Sciatic nerve (tissue), 2 donors: Measurements from ENCODE around the gene PEAK3. TPM values are rescaled to one million over a fixed set of nuclear protein-coding genes. Genes with fewer than 3 reads are reported as not detected.
A peak's percentile ranks its signal among the peaks of the same experiment; 100 is the strongest.

Experiments
- ATAC-seq: fragments of 200-7000 bp; cut with Tn5 transposase; one replicate; pipeline ENCODE4 v1.9.1; 2020; ENCODE audit warnings: mild to moderate bottlenecking, moderate library complexity
- DNase-seq: peaks from one replicate; pipeline ENCODE4 v3.0.0-alpha.2; 2020; ENCODE audit warnings: low spot score
- intact Hi-C: fragments of 100-400 bp; cut with DNase I; formaldehyde crosslinking; loops from one replicate; pipeline ENCODE4 v1.14.2; 2022
- total RNA-seq: library from RNA; stranded (reverse); fragmentation: NEBNext Ultra II Directional; extraction: Animal tissue kit (Norgen Biotek cat#: 25700); gene quantifications from one replicate; pipeline ENCODE4 v1.2.1, GENCODE V29; 2021
- donor health status: DM: no; HTN: no; CAD: no.
- donor health status: DM: no; HTN: no; CAD: no.

PEAK3 gene
- total RNA-seq, 1 donor from 2014 or later = 0.71 TPM

DNA sequence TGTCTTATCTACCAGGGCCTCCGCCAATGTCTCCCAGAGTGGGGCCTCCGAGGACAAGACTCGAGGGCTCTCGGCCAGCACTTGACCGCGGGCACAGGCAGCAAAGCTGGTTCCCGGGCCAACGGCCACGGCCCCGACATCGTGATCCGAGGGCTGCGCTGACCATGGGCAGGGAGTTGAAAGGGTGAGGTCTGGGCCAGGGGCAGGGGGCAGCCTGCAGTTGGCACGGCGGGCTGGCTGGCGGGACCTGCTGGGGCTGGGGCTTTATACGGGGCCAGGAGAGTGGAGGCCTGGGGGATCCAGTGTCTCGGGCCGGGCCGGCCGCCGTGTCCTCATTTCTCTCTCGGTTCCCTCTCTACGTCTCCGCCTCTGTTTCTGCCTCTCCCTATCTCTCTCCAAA lies 35.8 kb upstream of the PEAK3 start:
- ATAC-seq (no peak), DNase-seq (no peak)
- intact Hi-C loops = no loop called here

DNA sequence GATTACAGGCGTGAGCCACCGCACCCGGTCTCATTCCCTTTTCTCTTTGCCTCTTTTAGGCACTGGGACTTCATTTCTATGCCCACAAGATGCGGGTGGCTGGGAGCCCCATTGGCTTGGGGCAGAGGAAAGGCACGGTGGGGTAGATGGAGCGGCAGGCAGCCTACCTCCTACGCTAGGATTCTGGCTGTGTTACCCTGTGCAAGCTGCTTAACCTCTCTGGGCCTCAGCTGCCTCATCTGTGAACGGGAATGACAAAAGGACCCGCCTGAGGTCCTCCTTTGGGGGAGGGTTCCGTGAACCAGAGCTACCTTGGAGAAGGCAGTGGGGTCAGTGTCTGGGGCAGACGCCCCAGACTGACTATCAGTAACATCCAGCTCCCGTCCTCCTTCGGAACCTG lies 35.3 kb upstream of the PEAK3 start:
- DNase-seq (no peak), ATAC-seq (no peak)
- intact Hi-C loops = no loop called here

DNA sequence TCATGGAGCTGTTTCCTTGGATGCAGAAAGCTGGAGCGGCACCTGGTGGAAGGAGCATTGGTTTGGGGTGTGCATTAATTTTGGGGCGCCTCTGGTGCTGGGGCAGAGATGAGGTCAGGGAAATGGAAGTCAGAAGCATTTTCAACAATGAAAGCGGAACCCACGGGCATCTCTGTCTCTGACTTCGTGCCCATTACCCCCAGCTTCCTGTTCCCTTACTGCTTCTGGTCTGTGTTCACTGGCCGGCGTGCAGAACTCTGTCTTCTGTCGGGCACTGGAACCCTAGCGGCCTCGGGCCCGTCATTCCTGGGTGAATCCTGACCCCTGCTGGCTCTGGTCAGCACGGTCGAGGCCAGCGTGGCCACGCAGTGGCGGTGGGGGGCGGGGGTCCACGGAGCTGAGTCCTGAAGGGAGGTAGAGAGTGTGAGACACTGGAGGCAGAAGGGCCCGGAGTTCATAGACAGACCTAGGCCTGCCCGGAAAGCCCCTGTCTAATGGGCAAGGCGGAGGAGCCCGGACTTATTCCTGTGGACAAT lies 33.9 kb upstream of the PEAK3 start:
- ATAC-seq (peak; percentile 89), DNase-seq (peak; percentile 80)
- intact Hi-C loops = no loop called here

DNA sequence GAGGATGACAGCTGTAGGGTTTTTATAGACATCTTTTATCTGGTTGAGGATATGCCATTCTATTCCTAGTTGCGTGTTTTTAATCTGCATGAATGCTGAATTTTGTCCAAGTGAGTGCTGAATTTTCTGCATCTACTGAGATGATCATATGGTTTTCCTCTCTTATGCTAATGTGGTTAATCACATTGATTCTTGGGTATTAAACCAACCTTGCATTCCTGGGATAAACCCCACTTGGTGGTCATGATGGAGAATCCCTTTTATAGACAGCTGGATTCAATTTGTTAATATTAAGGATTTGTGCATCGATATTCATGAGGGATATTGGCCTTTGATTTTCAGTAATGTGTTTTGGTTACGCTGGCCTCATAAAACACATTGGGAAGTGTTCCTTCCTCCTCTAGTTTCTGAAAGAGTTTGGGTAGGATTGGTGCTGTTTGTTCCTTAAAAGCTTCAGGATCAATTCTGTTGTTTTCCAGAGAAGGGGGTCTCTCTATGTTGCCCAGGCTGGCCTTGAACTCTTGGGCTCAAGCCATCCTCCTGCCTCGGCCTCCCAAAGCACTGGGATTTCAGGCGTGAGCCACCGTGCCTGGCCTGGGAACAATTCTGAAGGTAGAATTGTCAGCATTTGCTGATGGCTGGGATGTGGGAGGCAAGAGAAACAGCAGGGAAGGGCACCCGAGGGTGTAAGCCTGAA lies 33.3 kb upstream of the PEAK3 start:
- ATAC-seq (no peak), DNase-seq (no peak)
- intact Hi-C loops = no loop called here

DNA sequence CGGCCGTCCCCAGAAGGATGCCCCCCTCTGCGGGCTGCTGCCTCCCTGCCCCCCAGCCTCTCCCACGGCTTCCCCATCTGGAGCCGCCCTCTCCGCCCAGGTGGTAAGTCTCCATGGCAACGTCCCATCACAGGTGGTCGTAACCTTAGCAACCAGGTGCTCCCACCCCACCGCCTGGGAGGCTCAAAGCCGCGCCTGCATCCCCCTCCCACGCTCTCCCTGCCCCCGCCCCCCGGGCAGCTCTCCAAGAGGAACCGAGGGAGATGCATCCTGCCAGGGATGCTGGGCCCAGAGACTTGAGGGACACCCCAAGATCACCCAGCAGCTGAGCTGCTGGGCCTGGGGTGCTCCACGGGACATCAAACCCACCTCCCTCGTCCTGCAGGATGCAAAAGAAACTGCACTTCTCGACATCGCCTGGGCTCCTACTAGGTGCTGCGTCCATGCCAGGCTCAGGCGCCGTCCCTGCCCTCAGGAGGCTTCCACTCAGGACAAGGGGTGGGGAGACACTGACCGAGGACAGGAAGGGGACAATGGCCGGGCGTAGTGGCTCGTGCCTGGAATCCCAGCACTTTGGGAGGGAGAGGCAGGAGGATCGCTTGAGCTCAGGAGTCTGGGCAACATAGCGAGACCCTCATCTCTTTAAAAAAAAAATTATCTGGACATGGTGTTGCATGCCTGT lies 31.0 kb upstream of the PEAK3 start:
- intact Hi-C loops = no loop called here
- ATAC-seq (no peak), DNase-seq (no peak)

DNA sequence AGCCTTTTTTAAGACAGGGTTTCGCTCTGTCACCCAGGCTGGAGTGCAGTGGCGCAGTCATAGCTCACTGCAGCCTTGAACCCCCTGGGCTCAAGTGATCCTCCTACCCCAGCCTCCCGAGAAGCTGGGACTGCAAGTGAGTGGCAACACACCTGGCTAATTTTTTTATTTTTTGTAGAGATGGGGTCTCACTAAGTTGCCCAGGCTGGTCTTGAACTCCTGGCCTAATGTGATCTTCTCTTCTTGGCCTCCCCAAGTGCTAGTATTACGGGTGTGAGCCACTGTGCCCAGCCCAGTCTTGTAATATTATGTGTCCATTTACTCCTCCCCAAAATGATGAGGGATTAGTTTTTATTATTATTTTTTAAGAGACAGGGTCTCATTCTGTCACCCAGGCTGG lies 29.1 kb upstream of the PEAK3 start:
- intact Hi-C loops = no loop called here
- ATAC-seq = no peak

DNA sequence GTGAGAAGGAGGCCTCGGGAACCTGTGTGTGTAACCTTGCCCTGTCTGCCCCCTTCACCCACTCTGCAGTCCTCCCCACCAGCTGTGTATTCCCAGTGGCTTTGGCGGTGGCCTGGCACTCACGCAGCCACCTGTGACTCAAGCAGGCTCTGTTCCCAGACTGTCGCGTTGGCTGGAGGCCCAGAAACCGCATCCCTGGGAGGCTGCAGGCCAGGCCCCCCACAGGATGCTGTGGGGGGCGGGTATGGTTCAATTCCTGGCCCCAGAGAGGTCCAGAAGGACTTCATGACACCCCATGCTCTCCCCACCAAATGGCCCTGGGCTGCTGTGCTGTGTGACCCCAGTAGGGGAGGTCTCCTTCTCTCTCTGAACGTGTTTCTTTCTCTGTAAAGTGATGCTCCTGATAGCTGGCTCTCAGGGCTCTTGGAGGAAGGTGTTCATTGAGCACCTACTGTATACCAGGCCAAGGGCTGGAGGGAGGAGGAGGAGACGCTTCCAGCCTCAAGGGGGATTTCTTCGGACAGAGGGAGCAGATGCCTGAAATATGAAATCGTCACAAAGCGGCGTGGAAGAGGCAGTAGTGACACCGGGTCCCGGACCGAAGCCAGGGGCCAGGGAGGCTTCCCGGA lies 27.9 kb upstream of the PEAK3 start:
- ATAC-seq = no peak
- intact Hi-C loops = no loop called here
- DNase-seq = no peak

More for the DNA sequence above, 29.1 kb upstream of the PEAK3 start:
- no peak for DNase-seq

DNA sequence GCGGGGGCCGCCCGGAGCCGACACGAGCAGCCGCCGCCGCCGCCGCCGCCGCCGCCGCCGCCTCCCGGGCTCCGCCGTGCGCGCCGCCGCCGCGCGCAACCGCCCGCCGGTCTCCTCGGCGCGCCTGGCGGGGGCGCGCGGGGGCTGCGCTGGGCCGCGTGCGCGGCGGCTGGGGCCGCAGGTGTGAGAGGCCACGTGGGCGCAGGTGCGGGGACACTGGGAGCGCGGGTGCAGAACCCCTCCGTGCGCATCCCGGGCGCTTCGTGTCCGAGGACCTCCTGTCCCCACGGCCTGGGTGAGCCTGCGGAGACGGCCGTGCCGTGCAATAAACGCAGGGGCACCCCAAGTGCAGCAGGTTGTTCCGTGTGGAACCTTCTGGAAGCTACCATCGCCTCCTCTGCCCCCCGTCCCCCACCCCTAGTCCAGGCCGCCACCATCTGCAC lies 26.2 kb upstream of the PEAK3 start, which contains the start of gene LINGO3:
LINGO3 (minus strand) TSS at position 41 of the 443 bp plus-strand sequence. CDS start 16,378 bp downstream, outside the sequence.
- ATAC-seq (no peak), DNase-seq (no peak)
- intact Hi-C loops = no loop called here

DNA sequence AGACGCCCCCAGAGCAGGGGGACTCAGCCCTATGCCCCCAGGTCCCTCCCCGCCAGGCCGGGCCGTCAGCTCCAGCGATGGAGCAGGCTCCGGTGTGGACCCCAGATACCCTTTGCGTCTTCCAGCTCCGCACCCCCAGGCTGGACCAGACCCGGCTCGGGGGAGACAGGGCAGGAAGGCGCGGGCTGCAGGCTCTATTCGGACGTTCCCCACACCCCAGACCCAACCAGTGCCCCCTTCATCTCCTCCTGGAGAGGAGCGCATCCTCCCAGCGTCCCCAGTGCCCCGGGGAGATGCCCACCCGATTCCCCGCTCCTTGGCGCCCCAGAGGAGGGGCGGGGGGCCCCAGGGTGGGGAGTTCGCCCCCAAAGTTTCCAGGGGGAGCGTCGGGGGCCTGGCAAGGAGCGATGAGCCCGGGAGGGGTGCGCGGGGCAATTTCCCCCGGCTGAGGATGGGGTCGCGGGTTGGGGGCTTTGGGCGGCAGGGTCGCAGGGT lies 25.6 kb upstream of the PEAK3 start:
- no peak for DNase-seq
- no peak for ATAC-seq
- intact Hi-C loops = no loop called here

DNA sequence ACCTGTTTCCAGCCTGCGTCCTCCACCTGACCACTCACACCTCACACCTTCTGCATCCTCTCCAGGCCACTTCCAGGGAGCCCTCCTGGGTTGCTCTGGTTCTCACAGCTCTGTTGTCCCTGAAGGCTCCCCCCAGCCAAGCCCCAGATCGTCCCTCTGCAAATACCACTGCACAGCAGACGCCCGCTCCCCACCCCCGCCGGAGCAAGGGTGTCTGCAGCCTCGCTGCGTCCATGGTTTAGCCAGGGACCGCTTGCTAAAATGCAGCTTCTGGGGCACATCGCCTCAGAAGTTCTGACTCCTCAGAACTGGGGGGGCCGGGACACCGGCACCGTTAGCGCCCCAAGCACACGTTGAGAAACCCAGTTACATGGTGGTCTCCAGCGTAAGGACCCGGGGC lies 25.0 kb upstream of the PEAK3 start:
- intact Hi-C loops = no loop called here
- ATAC-seq (no peak), DNase-seq (no peak)

DNA sequence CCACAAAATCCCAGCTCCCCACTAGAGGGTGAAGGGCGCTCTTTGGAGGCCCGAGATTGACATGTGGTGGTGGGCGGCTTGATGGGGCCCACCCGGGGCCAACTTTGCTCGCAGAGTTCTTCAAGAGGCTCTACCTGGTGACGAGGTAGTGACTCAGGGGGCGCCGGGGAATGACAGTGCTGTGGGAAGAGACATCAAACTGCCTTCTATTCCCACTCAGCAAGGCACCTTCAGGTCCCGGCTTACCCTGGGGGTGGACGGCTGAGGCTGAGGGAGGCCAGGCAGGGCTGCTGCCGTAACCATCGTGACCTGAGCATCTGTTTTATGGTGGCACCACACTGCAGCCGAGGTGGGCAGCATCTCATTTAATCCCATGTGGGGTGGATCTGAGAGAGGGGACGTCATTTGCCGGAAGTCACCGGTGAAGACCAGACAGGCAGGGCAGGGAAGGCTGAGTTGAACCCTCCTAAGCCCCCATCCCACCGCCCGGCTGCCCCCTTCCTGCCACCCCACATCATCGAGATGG lies 24.4 kb upstream of the PEAK3 start:
- ATAC-seq (no peak), DNase-seq (no peak)
- intact Hi-C loops = no loop called here

DNA sequence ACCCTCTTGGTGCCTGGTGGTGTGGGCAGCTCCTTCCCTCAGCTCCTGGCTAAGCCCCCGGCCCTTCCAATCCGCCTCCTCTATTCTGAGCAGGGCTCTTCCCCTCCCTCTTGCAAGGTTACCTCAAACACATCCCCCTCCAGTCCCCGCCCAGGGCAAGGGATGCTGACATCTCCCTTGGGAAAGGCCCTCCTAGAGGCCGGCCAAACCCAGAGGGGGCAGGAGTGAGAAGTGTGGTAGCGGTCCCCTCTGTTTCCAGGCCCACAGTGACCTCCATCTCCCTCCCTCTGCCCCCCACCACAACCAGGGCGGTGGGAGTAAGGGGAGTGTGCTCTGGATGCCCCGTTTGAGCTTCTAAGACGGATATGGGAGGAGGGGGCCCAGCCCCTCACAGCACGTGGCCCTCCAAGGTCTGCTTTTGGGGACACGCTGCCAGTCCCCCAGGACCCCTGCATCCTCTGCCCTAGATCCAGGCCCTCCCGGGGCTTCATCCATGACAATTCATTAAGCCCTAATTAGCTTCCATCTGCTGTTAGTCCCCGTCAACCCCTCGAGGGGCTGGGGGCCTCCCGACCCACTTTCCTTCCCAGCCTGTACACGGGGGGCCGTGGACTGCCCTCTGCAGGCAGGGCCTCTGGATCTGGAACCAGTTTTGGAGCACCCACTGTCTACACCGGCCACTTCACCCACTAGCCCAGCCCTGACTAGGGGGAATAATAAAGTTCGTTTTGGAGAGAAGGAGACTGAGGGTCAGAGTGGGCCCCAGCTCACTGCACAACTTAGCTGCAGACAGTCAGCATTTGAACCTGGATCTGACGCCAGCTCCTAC lies 23.7 kb upstream of the PEAK3 start:
- intact Hi-C loops = no loop called here
- ATAC-seq (no peak), DNase-seq (no peak)

DNA sequence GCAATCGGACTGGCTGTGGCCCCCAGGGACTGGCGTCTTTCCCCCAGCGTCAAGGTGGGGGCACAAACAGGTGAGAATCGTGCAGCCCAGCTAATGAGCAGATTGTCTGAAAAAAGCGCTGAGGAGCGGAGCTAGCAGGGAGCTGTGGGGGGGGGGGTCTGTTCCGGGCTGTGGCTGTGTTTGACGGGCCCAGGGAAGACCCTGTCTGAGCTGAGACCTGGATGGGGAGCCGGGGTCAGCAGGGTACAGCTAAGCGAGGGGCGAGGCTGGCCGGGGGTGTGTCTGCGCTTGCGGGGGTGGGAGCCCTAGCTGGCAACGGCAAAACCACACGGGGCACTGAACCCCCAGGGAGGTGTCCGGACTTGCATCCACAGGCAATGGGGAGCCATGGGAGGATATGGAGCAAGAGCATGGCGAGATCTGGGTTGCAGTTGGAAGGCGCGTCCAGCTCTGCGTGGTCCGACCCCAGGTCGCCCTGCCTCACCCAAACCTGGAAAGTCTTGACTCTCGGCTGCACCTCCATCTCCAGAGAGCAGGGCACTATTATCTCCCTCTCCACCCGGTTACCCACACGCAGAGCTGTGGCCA lies 21.3 kb upstream of the PEAK3 start:
- intact Hi-C loops = no loop called here
- no peak for DNase-seq
- ATAC-seq = no peak

DNA sequence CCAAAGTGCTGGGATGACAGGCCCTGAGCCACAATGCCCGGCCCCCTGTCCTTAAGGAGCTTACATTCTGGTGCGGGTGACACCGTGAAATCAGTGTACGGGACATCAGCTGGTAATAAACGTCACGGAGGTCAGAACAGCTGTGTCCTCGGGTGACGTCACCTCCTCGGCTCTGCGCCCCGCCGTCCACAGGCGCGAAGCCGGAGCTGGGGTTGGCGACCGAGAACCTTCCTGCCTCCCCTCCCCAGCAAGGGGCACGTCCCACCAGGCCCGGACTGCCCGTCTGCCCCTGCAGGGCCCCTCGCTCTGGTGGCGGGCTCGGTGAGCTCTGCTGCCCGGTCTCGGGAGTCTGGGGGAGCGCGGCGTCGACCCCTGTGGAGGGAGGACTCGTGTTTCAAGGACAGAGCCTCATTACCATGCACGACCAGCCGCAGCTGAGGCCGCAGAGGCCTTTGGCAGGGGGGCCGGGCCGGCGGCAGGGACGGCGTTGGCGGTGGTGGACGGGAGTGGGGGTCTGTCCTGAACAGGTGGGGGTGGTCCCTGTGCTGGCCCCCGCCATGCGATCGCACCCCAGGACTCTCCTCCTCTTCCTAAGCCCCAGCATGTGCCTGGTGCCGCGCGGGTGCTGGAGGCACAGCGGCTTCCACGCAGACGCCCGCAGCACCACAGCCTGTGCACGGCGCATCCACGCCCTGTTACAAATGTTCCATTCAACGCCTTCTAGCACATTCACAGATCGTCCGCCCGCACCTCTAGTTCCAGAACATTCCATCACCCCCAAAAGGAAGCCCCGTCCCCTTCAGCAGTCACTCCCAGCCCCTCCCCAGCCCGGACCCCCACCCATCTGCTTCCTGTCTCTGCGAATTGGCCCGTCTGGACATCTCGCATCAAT lies 20.6 kb upstream of the PEAK3 start:
- peak; percentile 75 for ATAC-seq
- intact Hi-C loops = no loop called here
- DNase-seq = peak; percentile 71

DNA sequence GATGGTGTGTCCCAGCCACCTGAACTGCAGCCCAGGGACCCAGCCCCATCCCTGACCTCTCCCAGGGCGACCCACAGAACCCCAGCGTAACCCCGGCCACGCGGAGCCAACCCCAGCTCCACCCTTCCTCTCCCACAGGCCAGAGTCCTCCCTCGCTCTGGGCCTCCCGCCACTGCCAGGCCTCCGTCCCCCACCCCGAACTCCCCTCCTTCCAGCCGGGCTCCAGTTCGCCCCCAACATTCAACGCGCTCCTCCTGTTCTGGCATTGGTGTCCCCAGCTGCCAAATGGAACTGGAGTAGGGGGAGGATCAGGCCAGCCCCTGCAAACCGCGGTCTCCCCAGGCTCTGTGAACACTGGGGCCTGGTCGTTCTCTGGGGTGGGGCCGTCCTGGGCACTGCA lies 18.6 kb upstream of the PEAK3 start:
- DNase-seq (no peak), ATAC-seq (no peak)
- intact Hi-C loops = no loop called here

DNA sequence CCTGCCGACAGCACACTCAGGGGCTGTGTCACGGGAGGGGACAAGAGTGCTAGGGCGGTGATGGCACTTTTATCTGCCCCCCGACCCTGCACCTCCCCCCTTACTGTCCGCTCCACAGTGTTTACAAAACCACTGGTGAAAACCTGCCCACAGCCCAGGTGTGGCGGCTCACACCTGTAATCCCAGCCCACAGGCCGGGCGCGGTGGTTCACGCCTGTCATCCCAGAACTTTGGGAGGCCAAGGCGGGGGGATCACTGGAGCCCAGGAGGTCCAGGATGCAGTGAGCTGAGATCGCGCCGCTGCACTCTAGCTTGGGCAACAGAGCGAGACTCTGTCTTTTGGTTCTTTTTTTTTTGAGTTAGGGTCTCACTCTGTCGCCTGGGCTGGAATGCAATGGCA lies 14.2 kb upstream of the PEAK3 start:
- ATAC-seq (no peak), DNase-seq (no peak)
- intact Hi-C loops = no loop called here

DNA sequence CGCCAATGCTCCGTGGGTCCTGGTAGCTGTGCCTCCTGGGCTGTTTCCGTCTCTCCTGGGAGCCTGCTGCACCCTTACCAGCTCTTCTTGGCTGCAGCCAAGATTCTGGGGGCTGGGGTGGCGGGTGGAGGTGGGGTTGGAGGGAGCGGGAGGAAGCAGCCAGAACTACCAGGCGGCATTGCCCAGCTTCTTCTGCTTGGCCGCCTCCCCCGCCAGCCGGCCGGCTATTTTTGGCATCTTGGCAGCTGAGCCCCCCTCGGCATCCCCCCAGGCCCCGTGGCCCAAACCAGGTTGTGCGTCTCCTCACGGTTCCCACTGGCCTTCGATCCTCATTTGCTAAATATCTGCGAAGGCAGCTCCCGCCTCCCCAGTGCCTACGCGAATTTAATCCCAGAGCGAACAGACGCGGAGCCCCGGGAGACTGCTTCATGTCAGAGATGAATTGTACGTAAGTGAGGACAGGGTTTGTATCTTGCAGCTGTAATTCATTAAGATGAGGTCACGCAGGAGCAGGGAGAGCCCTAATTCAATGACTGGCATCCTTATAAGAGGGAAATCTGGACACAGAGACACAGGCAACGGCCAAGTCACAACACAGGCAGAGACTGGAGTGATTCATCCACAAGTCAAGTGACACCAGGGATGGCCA lies 12.8 kb upstream of the PEAK3 start:
- ATAC-seq (peak; percentile 74), DNase-seq (no peak)
- intact Hi-C loops = no loop called here
